Measurements from ENCODE around the gene MAGOH.
"Not testable (repeated sequence)": the region's sequence is repeated elsewhere in the genome, so short reads cannot be mapped to it uniquely, and the experiment has no call there.

MAGOH gene

GRCh38 chr1:53195246-53196016, 42.9 kb downstream of the MAGOH start:
- FAIRE-seq = no peak
- no peak for DNase-seq (ENCODE audit: insufficient read length, low spot score)

DNA sequence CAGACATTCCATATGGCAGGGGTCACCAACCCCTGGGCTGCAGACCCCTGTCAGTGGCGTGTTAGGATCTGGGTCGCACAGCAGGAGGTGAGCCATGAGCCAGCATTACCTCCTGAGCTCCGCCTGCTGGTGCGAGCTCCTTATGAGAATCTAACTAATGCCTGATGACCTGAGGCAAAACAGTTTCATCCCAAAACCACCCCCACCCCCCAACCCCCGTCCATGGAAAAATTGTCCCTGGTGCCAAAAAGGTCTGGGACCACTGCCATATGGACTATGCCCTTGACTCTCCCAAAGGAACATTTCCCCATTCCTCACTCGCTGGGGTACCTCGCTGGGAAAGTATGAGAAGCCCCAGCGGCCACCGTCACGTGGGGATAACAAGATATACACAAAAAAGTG, 48.1 kb downstream of the MAGOH start:
- no peak for FAIRE-seq

GRCh38 chr1:53189061-53189460, 49.3 kb downstream of the MAGOH start:
- DNase-seq (ENCODE audit: insufficient read length, low spot score) (no peak), FAIRE-seq (no peak)

More for the DNA sequence above, 48.1 kb downstream of the MAGOH start:
- DNase-seq (ENCODE audit: insufficient read length, low spot score) = no peak

GRCh38 chr1:53188099-53188498, 50.2 kb downstream of the MAGOH start:
- FAIRE-seq = no peak
- DNase-seq (ENCODE audit: insufficient read length, low spot score) = no peak

DNA sequence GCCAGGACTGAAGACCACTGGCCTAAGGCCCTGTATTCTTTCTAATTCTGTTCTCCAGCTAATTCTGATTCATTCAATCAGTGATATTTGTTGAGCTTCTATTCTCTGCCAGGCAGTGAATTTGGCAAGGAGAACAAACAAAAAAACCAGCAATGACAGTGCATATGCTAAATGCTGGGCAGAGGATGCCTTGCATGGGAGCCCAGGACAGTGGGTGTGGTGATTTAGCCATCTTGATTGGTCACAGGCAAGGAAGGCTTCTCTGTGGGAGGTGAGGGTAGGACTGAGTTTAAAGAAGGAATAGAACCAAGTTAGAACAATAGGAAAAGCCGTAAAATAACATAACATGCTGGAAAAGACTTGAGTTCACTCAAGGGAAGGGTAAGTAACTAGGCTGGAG, 50.9 kb downstream of the MAGOH start:
- FAIRE-seq = no peak
- no peak for DNase-seq (ENCODE audit: insufficient read length, low spot score)

- FAIRE-seq = no peak
Measured at GRCh38 chr1:53186533-53186932, 51.8 kb downstream of the MAGOH start.

DNA sequence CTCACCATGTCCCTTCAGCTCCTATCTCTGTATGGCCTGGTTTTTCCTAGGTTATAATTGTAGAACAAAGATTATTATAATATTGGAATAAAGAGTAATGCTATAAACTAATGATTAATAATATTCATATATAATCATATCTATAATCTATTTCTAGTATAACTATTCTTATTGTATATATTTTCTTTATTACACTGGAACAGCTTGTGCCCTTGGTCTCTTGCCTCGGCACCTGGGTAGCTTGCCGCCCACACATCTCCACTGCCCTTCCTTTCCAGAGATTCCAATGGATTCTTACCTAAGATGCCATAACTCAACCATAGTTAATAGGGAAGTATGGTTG, 52.4 kb downstream of the MAGOH start:
- FAIRE-seq; DNase-seq (ENCODE audit: insufficient read length, low spot score): not testable (repeated sequence)

More at GRCh38 chr1:53186533-53186932, 51.8 kb downstream of the MAGOH start:
- DNase-seq (ENCODE audit: insufficient read length, low spot score) = no peak

DNA sequence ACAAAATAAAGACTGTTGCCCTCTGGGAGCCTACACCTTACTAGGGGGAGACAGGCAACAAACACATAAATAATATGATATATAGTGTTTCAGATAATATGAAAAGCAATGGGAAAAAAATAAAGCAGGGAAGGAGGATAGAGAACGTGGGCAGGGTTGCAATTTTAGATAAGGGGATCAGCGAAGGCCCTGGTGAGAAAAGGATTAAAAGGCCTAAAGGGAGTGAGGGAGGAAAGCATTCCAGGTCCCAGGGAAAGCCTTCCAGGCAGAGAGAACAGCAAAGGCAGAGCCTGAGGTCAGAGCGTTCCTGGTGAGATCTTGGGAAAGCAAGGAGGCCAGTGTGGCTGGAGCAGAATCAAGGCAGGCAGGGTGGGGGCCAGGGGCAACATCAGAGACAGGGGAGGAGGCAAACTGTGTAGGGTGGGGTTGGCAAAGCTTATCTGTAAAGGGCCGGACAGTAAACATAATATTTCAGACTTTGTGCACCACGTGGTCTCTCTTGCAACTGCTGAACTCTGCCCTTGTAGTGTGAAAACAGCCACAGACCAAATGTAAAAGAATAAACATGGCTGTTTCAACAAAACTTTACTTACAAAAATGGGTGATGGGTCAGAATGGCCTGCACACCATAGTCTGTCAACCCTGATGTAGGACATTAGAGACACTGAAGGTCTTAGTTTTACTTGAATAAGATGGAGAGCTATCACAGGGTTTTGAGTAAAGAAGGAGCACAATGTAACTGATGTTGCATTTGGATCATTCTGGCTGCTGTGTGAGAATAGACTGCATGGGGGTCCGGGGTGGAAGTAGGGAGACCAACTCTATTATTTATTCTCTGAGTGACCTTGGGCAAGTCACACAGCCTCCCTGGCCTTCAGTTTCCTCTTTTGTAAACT, 55.0 kb downstream of the MAGOH start:
- FAIRE-seq (no peak), DNase-seq (ENCODE audit: insufficient read length, low spot score) (no peak)

GRCh38 chr1:53182716-53183094, 55.6 kb downstream of the MAGOH start:
- no peak for FAIRE-seq
- no peak for DNase-seq (ENCODE audit: insufficient read length, low spot score)

DNA sequence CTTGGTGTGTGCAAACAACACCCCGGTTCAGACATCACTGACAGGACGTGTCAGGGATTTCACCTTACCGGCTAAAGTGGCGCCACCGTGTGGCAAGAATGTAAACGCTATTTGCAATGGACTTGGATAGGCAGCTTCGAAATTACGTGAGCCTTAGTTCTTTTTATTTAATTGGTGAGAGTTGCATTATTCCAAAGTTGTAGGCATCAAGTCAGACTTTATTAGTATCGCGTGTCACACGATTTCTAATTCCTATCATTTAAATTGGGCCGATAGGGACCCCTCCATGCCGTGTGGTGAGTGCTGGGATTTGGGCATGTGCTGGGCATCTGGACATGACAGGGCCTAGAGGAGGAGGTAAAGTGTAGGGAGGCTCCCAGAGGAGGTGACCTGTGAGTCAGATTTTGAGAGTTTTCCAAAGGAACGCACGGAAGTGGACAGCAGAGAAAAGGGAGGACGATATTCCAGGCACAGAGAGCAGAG, 56.2 kb downstream of the MAGOH start:
- FAIRE-seq (peak; percentile 94), DNase-seq (ENCODE audit: insufficient read length, low spot score) (peak; percentile 59)

- DNase-seq (ENCODE audit: insufficient read length, low spot score) (no peak), FAIRE-seq (no peak)
Measured at GRCh38 chr1:53180951-53181350, 57.4 kb downstream of the MAGOH start.

- FAIRE-seq (no peak), DNase-seq (ENCODE audit: insufficient read length, low spot score) (no peak)
Measured at GRCh38 chr1:53180226-53180625, 58.1 kb downstream of the MAGOH start.
